ENCODE measurements around the gene LMTK3. TPM values are rescaled to one million over a fixed set of nuclear protein-coding genes. Genes with fewer than 3 reads are reported as not detected.
A peak's percentile ranks its signal among the peaks of the same experiment; 100 is the strongest.

Gene LMTK3
- total RNA-seq, 4 donors from 2014 or later, result 1.3 to 3.5 (median 1.6) TPM

GRCh38 chr19:48556163-48556562 is 44.5 kb upstream of the LMTK3 start:
- no peaks in the 10 kb centered on the region for H3K27me3 ChIP-seq
- H3K36me3 ChIP-seq, result no peaks in the 10 kb centered on the region
- H3K27ac ChIP-seq, result no peak overlapping the region
- peaks cover 20% of the 10 kb centered on the region for H3K4me1 ChIP-seq
- no peak for DNase-seq (ENCODE audit: low spot score in 2 of 2)
- TF ChIP-seq POLR2AphosphoS5 (IDR thresholded peaks at IDR 0.05) (no peak), POLR2A (IDR thresholded peaks at IDR 0.05) (no peak), CTCF (IDR thresholded peaks at IDR 0.05) (no peak)
- H3K4me3 ChIP-seq, result no peak overlapping the region
- WGBS, result 50% methylated on average over 11 of the region's 11 CpGs
- H3K9me3 ChIP-seq, result no peaks in the 10 kb centered on the region

GRCh38 chr19:48554385-48555091 is 42.9 kb upstream of the LMTK3 start:
- H3K4me3 ChIP-seq, result no peak overlapping the region
- DNase-seq (ENCODE audit: low spot score in 2 of 2), result no peak
- no peak for TF ChIP-seq POLR2AphosphoS5 (IDR thresholded peaks at IDR 0.05)
- no peak for TF ChIP-seq POLR2A (IDR thresholded peaks at IDR 0.05)
- no peak for TF ChIP-seq EP300 (IDR thresholded peaks at IDR 0.05)
- TF ChIP-seq CTCF (IDR thresholded peaks at IDR 0.05), result no peak
- peaks cover 20% of the 10 kb centered on the region for H3K4me1 ChIP-seq
- no peaks in the 10 kb centered on the region for H3K36me3 ChIP-seq
- H3K27me3 ChIP-seq, result no peaks in the 10 kb centered on the region
- no peak overlapping the region for H3K27ac ChIP-seq
- 64% methylated on average over 14 of the region's 16 CpGs for WGBS
- H3K9me3 ChIP-seq, result no peaks in the 10 kb centered on the region

GRCh38 chr19:48553676-48554384 is 42.2 kb upstream of the LMTK3 start:
- WGBS, result 28% methylated on average over 6 of the region's 18 CpGs
- H3K27me3 ChIP-seq, result no peaks in the 10 kb centered on the region
- no peak overlapping the region for H3K27ac ChIP-seq
- no peaks in the 10 kb centered on the region for H3K9me3 ChIP-seq
- H3K36me3 ChIP-seq, result no peaks in the 10 kb centered on the region
- TF ChIP-seq POLR2A (IDR thresholded peaks at IDR 0.05) (no peak), EP300 (IDR thresholded peaks at IDR 0.05) (no peak), POLR2AphosphoS5 (IDR thresholded peaks at IDR 0.05) (no peak)
- peak overlapping the region; percentile 34 for H3K4me3 ChIP-seq
- peaks cover 20% of the 10 kb centered on the region for H3K4me1 ChIP-seq
- DNase-seq (ENCODE audit: low spot score in 2 of 2), result no peak

- no peak for DNase-seq (ENCODE audit: low spot score in 2 of 2)
- Histone ChIP-seq H3K9me3 (no peaks in the 10 kb centered on the region), H3K4me1 (peaks cover 17% of the 10 kb centered on the region), H3K4me3 (peak overlapping the region; percentile 34), H3K27ac (peak overlapping the region; percentile 66), H3K27me3 (no peaks in the 10 kb centered on the region), H3K36me3 (no peaks in the 10 kb centered on the region)
- 69% methylated on average over 16 of the region's 19 CpGs for WGBS
- no peak for TF ChIP-seq POLR2A (IDR thresholded peaks at IDR 0.05)
- no peak for TF ChIP-seq POLR2AphosphoS5 (IDR thresholded peaks at IDR 0.05)
- TF ChIP-seq EP300 (IDR thresholded peaks at IDR 0.05), result no peak
- TF ChIP-seq CTCF (IDR thresholded peaks at IDR 0.05), result no peak
Measured at GRCh38 chr19:48552406-48553322, 41.0 kb upstream of the LMTK3 start.

GRCh38 chr19:48551437-48552302 is 40.0 kb upstream of the LMTK3 start, which contains the start of gene SULT2B1:
Gene SULT2B1 (plus strand): TSS chr19:48552172. CDS start chr19:48552253, 81 bp downstream.
- Histone ChIP-seq H3K27ac (peak within 1 kb of the TSS; percentile 66), H3K36me3 (no peaks in the 10 kb centered on the region), H3K27me3 (no peaks in the 10 kb centered on the region), H3K9me3 (no peaks in the 10 kb centered on the region), H3K4me3 (peak within 1 kb of the TSS; percentile 34), H3K4me1 (peaks cover 17% of the 10 kb centered on the region)
- TF ChIP-seq POLR2AphosphoS5 (IDR thresholded peaks at IDR 0.05), result no peak
- no peak for TF ChIP-seq POLR2A (IDR thresholded peaks at IDR 0.05)
- WGBS, result 49% methylated on average over 28 of the region's 36 CpGs
- DNase-seq (ENCODE audit: low spot score in 2 of 2), result no peak

Measured in suprapubic skin (tissue), 4 donors.